Memory B cell (primary cell): ENCODE measurements around the gene HDLBP.
A peak's percentile ranks its signal among the peaks of the same experiment; 100 is the strongest.
"Not testable (repeated sequence)": the region's sequence is repeated elsewhere in the genome, so short reads cannot be mapped to it uniquely, and the experiment has no call there.

Experiments used
- ATAC-seq: fragments of 150-1000 bp; cut with Tn5 transposase; 2 replicates; pipeline ENCODE4 v1.10.0; 2021; ENCODE audit warnings: low read depth, mild to moderate bottlenecking, moderate library complexity
- DNase-seq, 2 donors: peaks; one replicate each; pipeline ENCODE4 v3.0.0; 2022; ENCODE audit warnings: low spot score in 2 of 2
- H3K27ac Mint-ChIP-seq: one replicate; pipeline ENCODE4 v1.8.0; 2022; ENCODE audit warnings: mild to moderate bottlenecking, moderate library complexity, mixed read lengths
- H3K27me3 Mint-ChIP-seq: one replicate; pipeline ENCODE4 v1.8.0; 2022; ENCODE audit warnings: mixed read lengths
- H3K36me3 Mint-ChIP-seq: one replicate; pipeline ENCODE4 v1.8.0; 2022; ENCODE audit warnings: mild to moderate bottlenecking, mixed read lengths
- H3K4me1 Mint-ChIP-seq: one replicate; pipeline ENCODE4 v1.8.0; 2022; ENCODE audit warnings: mixed read lengths
- H3K4me3 Mint-ChIP-seq: one replicate; pipeline ENCODE4 v1.8.0; 2022; ENCODE audit warnings: mild to moderate bottlenecking, moderate library complexity, mixed read lengths
- H3K9me3 Mint-ChIP-seq: one replicate; pipeline ENCODE4 v1.8.0; 2022; ENCODE audit warnings: mixed read lengths

The HDLBP gene

GRCh38 chr2:241282555-241282954 lies 32.9 kb downstream of the HDLBP start:
- H3K4me3 Mint-ChIP-seq, result no peak overlapping the region
- DNase-seq (no peak), ATAC-seq (no peak)
- peaks cover 2% of the 10 kb centered on the region for H3K36me3 Mint-ChIP-seq
- H3K9me3 Mint-ChIP-seq, result no peaks in the 10 kb centered on the region
- peaks cover 18% of the 10 kb centered on the region for H3K4me1 Mint-ChIP-seq
- H3K27me3 Mint-ChIP-seq, result no peaks in the 10 kb centered on the region
- no peak overlapping the region for H3K27ac Mint-ChIP-seq

DNA sequence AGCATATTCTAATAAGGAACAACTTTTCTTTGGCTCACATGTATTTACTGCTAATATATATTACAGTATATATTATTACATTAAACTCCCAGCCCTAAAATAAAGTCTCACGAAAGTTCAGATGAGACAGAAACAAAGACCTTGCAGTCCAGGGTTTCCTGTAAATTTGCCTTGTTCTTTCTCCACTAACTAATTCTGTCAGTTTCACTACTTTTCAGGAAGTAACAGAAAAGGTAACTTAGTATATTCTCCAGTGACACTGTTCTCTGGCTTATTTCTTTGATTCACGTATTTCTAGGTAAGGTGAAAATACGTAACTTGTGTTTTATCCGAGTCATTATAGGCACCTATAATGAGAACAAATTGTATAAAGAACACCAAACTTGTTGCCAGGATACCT lies 35.2 kb downstream of the HDLBP start:
- Mint-ChIP-seq H3K36me3 (peaks cover 2% of the 10 kb centered on the region), H3K4me1 (peaks cover 15% of the 10 kb centered on the region), H3K9me3 (peaks cover 3% of the 10 kb centered on the region), H3K27me3 (no peaks in the 10 kb centered on the region), H3K27ac (peak overlapping the region; percentile 68), H3K4me3 (no peak overlapping the region)
- DNase-seq (no peak), ATAC-seq (no peak)

- H3K27ac Mint-ChIP-seq, result peak overlapping the region; percentile 68
Observed at GRCh38 chr2:241279828-241280227, 35.6 kb downstream of the HDLBP start.

GRCh38 chr2:241279413-241279812 lies 36.1 kb downstream of the HDLBP start:
- Mint-ChIP-seq H3K9me3 (peaks cover 5% of the 10 kb centered on the region), H3K4me1 (peaks cover 15% of the 10 kb centered on the region), H3K4me3 (no peak overlapping the region), H3K27ac (no peak overlapping the region), H3K36me3 (peaks cover 7% of the 10 kb centered on the region), H3K27me3 (no peaks in the 10 kb centered on the region)
- ATAC-seq (no peak), DNase-seq (no peak)

More at GRCh38 chr2:241279828-241280227, 35.6 kb downstream of the HDLBP start:
- H3K36me3 Mint-ChIP-seq, result peaks cover 5% of the 10 kb centered on the region
- ATAC-seq (no peak), DNase-seq (no peak)
- no peaks in the 10 kb centered on the region for H3K27me3 Mint-ChIP-seq
- H3K9me3 Mint-ChIP-seq, result peaks cover 5% of the 10 kb centered on the region
- H3K4me1 Mint-ChIP-seq, result peaks cover 15% of the 10 kb centered on the region
- H3K4me3 Mint-ChIP-seq, result no peak overlapping the region

GRCh38 chr2:241278306-241278705 lies 37.2 kb downstream of the HDLBP start:
- peaks cover 21% of the 10 kb centered on the region for H3K4me1 Mint-ChIP-seq
- not testable (repeated sequence) for H3K36me3 Mint-ChIP-seq, H3K9me3 Mint-ChIP-seq, DNase-seq, H3K27me3 Mint-ChIP-seq, H3K4me3 Mint-ChIP-seq, ATAC-seq, H3K27ac Mint-ChIP-seq

DNA sequence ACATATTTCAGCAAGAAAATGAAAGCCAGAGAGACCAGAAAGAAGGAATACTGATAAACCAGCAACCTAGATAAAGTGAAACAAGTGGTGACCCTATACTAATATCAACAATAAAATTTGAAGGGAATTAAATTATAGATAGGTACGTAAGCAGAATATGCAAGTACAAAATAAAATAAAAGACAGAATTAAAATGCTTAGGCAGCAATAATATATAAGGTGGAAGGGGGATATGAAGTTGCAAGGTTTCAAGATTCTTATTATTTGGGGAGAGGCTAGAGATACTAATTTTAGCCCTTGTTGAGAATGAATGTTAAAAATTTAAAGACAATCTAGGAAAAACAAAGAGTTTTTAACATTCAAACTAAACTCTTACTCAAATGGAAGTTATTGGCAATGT lies 39.6 kb downstream of the HDLBP start:
- Mint-ChIP-seq H3K27ac (no peak overlapping the region), H3K4me3 (no peak overlapping the region), H3K4me1 (peaks cover 26% of the 10 kb centered on the region), H3K27me3 (no peaks in the 10 kb centered on the region), H3K9me3 (peaks cover 5% of the 10 kb centered on the region), H3K36me3 (peaks cover 7% of the 10 kb centered on the region)
- ATAC-seq, result no peak
- no peak for DNase-seq

GRCh38 chr2:241275504-241275903 lies 40.0 kb downstream of the HDLBP start:
- Mint-ChIP-seq H3K27ac (no peak overlapping the region), H3K27me3 (no peaks in the 10 kb centered on the region), H3K4me1 (peaks cover 27% of the 10 kb centered on the region), H3K9me3 (peaks cover 5% of the 10 kb centered on the region), H3K36me3 (peaks cover 7% of the 10 kb centered on the region), H3K4me3 (no peak overlapping the region)
- DNase-seq, result no peak
- no peak for ATAC-seq

DNA sequence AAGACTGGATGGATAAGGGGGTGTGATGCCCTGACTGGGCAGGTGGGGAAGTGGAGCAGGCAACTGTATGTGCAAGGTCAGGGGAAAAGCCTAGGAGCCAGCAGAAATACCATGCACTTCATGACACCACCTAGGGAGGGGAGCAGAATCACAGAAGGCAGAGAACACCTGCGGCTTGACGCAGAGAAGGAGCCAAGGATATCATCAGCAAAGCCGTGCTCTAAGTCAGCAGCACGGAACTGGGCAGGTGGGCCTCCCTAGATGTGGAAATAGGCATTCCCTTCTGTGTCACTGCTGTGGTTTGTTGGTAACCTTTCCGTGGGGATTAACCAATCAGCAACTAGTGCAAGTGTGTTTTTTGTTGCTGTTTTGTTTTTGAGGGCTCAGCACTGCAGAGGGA lies 41.3 kb downstream of the HDLBP start:
- Mint-ChIP-seq H3K4me3 (no peak overlapping the region), H3K9me3 (peaks cover 5% of the 10 kb centered on the region), H3K27me3 (no peaks in the 10 kb centered on the region), H3K4me1 (peaks cover 21% of the 10 kb centered on the region), H3K36me3 (peaks cover 7% of the 10 kb centered on the region), H3K27ac (no peak overlapping the region)
- DNase-seq (no peak), ATAC-seq (no peak)

- ATAC-seq (no peak), DNase-seq (no peak)
- no peaks in the 10 kb centered on the region for H3K27me3 Mint-ChIP-seq
- peaks cover 5% of the 10 kb centered on the region for H3K9me3 Mint-ChIP-seq
- peaks cover 24% of the 10 kb centered on the region for H3K4me1 Mint-ChIP-seq
- H3K4me3 Mint-ChIP-seq, result peak overlapping the region; percentile 80
- peaks cover 7% of the 10 kb centered on the region for H3K36me3 Mint-ChIP-seq
- no peak overlapping the region for H3K27ac Mint-ChIP-seq
Observed at GRCh38 chr2:241273210-241274020, 42.1 kb downstream of the HDLBP start.

GRCh38 chr2:241272303-241273209 lies 42.9 kb downstream of the HDLBP start:
- DNase-seq, result peak; percentile 14 to 36
- ATAC-seq, result peak; percentile 53
- H3K27me3 Mint-ChIP-seq, result no peaks in the 10 kb centered on the region
- no peak overlapping the region for H3K27ac Mint-ChIP-seq
- peaks cover 24% of the 10 kb centered on the region for H3K4me1 Mint-ChIP-seq
- peaks cover 9% of the 10 kb centered on the region for H3K36me3 Mint-ChIP-seq
- H3K4me3 Mint-ChIP-seq, result peak overlapping the region; percentile 80
- H3K9me3 Mint-ChIP-seq, result peaks cover 5% of the 10 kb centered on the region

DNA sequence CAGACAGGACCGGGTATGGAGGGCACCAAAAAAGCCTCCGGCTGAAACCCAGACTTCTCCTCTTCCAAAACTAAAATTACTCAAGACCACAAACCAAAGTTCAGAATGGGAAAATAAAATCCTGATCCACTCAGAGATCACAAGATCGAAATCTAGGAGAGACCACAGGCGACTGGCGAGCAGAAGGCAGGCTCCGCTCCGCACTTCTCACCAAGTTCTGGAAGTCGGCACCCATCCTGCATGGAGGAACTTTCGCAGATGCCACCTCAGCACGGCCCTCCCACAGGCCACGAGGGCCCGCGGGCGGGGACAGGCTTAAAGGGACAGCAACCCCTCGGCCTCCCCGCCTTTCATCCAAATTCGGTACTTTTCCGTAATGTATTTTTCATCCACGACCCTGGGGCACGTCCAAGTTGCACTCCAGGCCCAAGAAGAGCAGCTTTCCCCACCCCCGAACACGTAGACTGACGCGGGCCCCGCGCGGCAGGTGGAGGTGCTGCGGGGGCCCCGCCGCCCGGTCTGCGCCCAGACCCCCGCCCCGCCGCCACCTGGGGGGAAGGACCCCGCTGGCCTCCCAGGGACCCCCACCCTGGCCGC lies 43.7 kb downstream of the HDLBP start:
- H3K27ac Mint-ChIP-seq, result peak overlapping the region; percentile 62
- no peaks in the 10 kb centered on the region for H3K27me3 Mint-ChIP-seq
- DNase-seq (peak; percentile 18 to 46), ATAC-seq (peak; percentile 68)
- H3K4me1 Mint-ChIP-seq, result peaks cover 24% of the 10 kb centered on the region
- peaks cover 5% of the 10 kb centered on the region for H3K9me3 Mint-ChIP-seq
- H3K36me3 Mint-ChIP-seq, result peaks cover 9% of the 10 kb centered on the region
- peak overlapping the region; percentile 91 for H3K4me3 Mint-ChIP-seq

GRCh38 chr2:241270531-241270930 lies 44.9 kb downstream of the HDLBP start:
- peaks cover 13% of the 10 kb centered on the region for H3K36me3 Mint-ChIP-seq
- peak overlapping the region; percentile 50 for H3K4me3 Mint-ChIP-seq
- H3K27ac Mint-ChIP-seq, result no peak overlapping the region
- H3K4me1 Mint-ChIP-seq, result peaks cover 24% of the 10 kb centered on the region
- peaks cover 5% of the 10 kb centered on the region for H3K9me3 Mint-ChIP-seq
- ATAC-seq (no peak), DNase-seq (no peak)
- no peaks in the 10 kb centered on the region for H3K27me3 Mint-ChIP-seq

DNA sequence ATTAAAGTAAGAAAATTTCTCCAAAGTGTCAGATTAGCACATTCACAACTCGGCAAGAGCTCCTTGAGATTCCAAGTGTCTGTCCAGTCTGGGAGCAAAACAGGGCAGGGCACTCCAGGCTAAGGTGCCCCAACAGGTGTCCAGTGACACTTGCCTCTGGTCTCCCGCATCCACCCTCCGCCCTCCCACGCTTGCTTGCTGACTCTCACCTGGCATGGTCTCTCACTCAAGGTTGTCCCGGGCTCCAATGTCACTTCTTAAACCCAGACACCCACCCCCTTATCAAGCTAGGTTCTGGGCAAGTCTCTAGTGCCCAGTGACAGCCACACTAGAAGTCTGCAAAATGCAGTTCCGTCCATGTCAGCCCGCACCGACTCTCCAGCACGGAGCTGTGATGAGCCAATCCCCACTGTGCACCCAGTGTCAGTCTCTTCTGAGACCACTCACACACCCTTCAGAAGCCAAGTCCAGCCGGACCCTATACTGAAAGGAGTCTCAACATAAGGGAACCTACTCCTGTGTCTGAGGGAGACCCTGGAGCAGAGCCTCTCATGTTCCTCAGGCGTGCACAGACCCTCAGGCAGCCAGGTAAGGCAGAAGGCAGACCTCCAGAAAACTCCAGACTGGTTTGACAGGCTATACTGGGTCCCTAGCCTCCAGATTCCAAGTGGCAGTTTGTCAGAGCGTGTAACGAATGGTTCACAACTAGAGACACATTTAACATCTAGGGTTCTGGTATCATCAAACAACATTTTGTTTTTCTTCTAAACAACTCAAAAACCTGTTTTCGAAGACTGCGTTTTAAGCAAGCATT lies 45.6 kb downstream of the HDLBP start:
- no peaks in the 10 kb centered on the region for H3K9me3 Mint-ChIP-seq
- no peak for ATAC-seq
- H3K27ac Mint-ChIP-seq, result no peak overlapping the region
- H3K4me3 Mint-ChIP-seq, result no peak overlapping the region
- H3K4me1 Mint-ChIP-seq, result peaks cover 24% of the 10 kb centered on the region
- H3K27me3 Mint-ChIP-seq, result no peaks in the 10 kb centered on the region
- H3K36me3 Mint-ChIP-seq, result peaks cover 9% of the 10 kb centered on the region
- no peak for DNase-seq
